Measurements from ENCODE around the gene NABP1.
A peak's percentile ranks its signal among the peaks of the same experiment; 100 is the strongest.

The NABP1 gene

GRCh38 chr2:191649519-191649918, 28.4 kb upstream of the NABP1 start:
- no peak for DNase-seq (ENCODE audit: low read depth)

GRCh38 chr2:191650896-191651773, 26.8 kb upstream of the NABP1 start:
- DNase-seq (ENCODE audit: low read depth) = no peak

- no peak for DNase-seq (ENCODE audit: low read depth)
Observed at GRCh38 chr2:191653667-191654391, 24.1 kb upstream of the NABP1 start.

- peak; percentile 65 for DNase-seq (ENCODE audit: low read depth)
Observed at GRCh38 chr2:191656391-191656790, 21.5 kb upstream of the NABP1 start.

GRCh38 chr2:191656792-191657191, 21.1 kb upstream of the NABP1 start:
- DNase-seq (ENCODE audit: low read depth) = no peak

- DNase-seq (ENCODE audit: low read depth) = peak; percentile 78
Observed at GRCh38 chr2:191657977-191658376, 20.0 kb upstream of the NABP1 start.

- DNase-seq (ENCODE audit: low read depth) = no peak
Observed at GRCh38 chr2:191659198-191659597, 18.7 kb upstream of the NABP1 start.

- peak; percentile 59 for DNase-seq (ENCODE audit: low read depth)
Observed at GRCh38 chr2:191660575-191660974, 17.4 kb upstream of the NABP1 start.

- DNase-seq (ENCODE audit: low read depth) = no peak
Observed at GRCh38 chr2:191661097-191661924, 16.6 kb upstream of the NABP1 start.

GRCh38 chr2:191664823-191665677, 12.9 kb upstream of the NABP1 start:
- peak; percentile 68 for DNase-seq (ENCODE audit: low read depth)

- no peak for DNase-seq (ENCODE audit: low read depth)
Observed at GRCh38 chr2:191666226-191666625, 11.7 kb upstream of the NABP1 start.

- peak; percentile 44 for DNase-seq (ENCODE audit: low read depth)
Observed at GRCh38 chr2:191666732-191667131, 11.2 kb upstream of the NABP1 start.

- DNase-seq (ENCODE audit: low read depth) = no peak
Observed at GRCh38 chr2:191670076-191670475, 7.9 kb upstream of the NABP1 start.

GRCh38 chr2:191670787-191671186, 7.1 kb upstream of the NABP1 start:
- DNase-seq (ENCODE audit: low read depth) = no peak

GRCh38 chr2:191675807-191676721, 1.9 kb upstream of the NABP1 start:
- DNase-seq (ENCODE audit: low read depth) = peak; percentile 53

- DNase-seq (ENCODE audit: low read depth) = peak; percentile 87
Observed at GRCh38 chr2:191676790-191677645, 918 bp upstream of the NABP1 start.

- DNase-seq (ENCODE audit: low read depth) = peak; percentile 49
Observed at GRCh38 chr2:191678437-191679100, 633 bp downstream of the NABP1 start.

- DNase-seq (ENCODE audit: low read depth) = peak; percentile 84
Observed at GRCh38 chr2:191679818-191680600, 2.1 kb downstream of the NABP1 start.

Data from EH (cell line).